Colonic mucosa (tissue), 4 donors: ENCODE results near the gene USH1C. TPM values are rescaled to one million over a fixed set of nuclear protein-coding genes. Genes with fewer than 3 reads are reported as not detected.

Experiments used
- DNase-seq: peaks from one replicate; pipeline ENCODE4 v3.0.0-alpha.2; 2020
- H3K27ac ChIP-seq: fragments of 200-600 bp; one replicate; pipeline ENCODE4 v1.8.0; 2021
- H3K27me3 ChIP-seq: fragments of 200-600 bp; one replicate; pipeline ENCODE4 v1.8.0; 2021
- H3K36me3 ChIP-seq: fragments of 200-600 bp; one replicate; pipeline ENCODE4 v1.8.0; 2021
- H3K4me1 ChIP-seq: fragments of 200-600 bp; one replicate; pipeline ENCODE4 v1.8.0; 2021; ENCODE audit warnings: mild to moderate bottlenecking
- H3K4me3 ChIP-seq: fragments of 200-600 bp; one replicate; pipeline ENCODE4 v1.8.0; 2021
- H3K9ac ChIP-seq, 2 donors: one replicate each; pipeline ENCODE4 v1.7.0; 2013; ENCODE audit warnings: control low read depth in 2 of 2, low read depth in 2 of 2, low read length in 2 of 2
- H3K9me3 ChIP-seq: fragments of 200-600 bp; one replicate; pipeline ENCODE4 v1.8.0; 2021
- CTCF ChIP-seq: fragments of 200-600 bp; IDR thresholded peaks from one replicate; pipeline ENCODE4 v1.8.0; 2022; ENCODE audit warnings: antibody characterized with exemption, mild to moderate bottlenecking
- intact Hi-C: fragments of 100-400 bp; cut with DNase I; formaldehyde crosslinking; loops from one replicate; pipeline ENCODE4 v1.14.1; 2022
- total RNA-seq, 2 donors: library from RNA; stranded (reverse); fragmentation: NEBNext Ultra II Directional in 1 of 2; extraction: Animal tissue kit (Norgen Biotek cat#: 25700) in 1 of 2; gene quantifications; one replicate each; pipeline ENCODE4 v1.2.1, GENCODE V29; 2021
- donor health status: healthy.
- donor health status: DM: no; HTN: no; CAD: no.
- donor health status: DM: no; HTN: no; CAD: no.

The USH1C gene
- total RNA-seq, 2 donors from 2014 or later, result 143 to 161 TPM

DNA sequence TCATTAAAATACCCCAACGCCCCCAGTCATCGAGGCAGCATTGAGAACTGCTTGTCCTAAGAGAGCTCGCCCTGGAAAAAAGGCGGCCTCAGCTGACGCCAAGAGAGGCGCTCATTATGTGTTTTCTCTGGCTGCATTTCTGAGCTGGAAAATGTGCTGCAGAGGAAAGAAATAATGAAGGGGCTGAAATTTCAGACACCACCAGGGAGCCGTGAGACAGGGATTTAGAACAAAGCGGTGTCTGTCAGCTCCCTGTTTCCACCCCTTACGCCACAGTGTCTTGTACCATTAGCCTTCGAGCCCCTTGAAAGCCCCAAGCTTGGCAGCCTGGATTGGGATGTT lies 14.4 kb downstream of the USH1C start:
- Histone ChIP-seq H3K9me3 (no peaks in the 10 kb centered on the region), H3K4me3 (no peak overlapping the region), H3K9ac (no peak overlapping the region), H3K4me1 (no peaks in the 10 kb centered on the region), H3K36me3 (no peaks in the 10 kb centered on the region), H3K27ac (no peak overlapping the region), H3K27me3 (no peaks in the 10 kb centered on the region)
- no peak for DNase-seq
- intact Hi-C loops, result no loop called here
- no peak for TF ChIP-seq CTCF

- Histone ChIP-seq H3K27ac (no peak overlapping the region), H3K4me1 (no peaks in the 10 kb centered on the region), H3K36me3 (no peaks in the 10 kb centered on the region), H3K9me3 (no peaks in the 10 kb centered on the region), H3K9ac (no peak overlapping the region), H3K4me3 (no peak overlapping the region), H3K27me3 (no peaks in the 10 kb centered on the region)
- intact Hi-C loops, result no loop called here
- no peak for TF ChIP-seq CTCF
- DNase-seq, result no peak
Observed at GRCh38 chr11:17528906-17529843, 15.0 kb downstream of the USH1C start.

GRCh38 chr11:17528181-17528691 lies 16.0 kb downstream of the USH1C start:
- intact Hi-C loops, result no loop called here
- Histone ChIP-seq H3K36me3 (no peaks in the 10 kb centered on the region), H3K27ac (no peak overlapping the region), H3K27me3 (no peaks in the 10 kb centered on the region), H3K9ac (no peak overlapping the region), H3K4me1 (no peaks in the 10 kb centered on the region), H3K9me3 (no peaks in the 10 kb centered on the region), H3K4me3 (no peak overlapping the region)
- peak; percentile 51 for TF ChIP-seq CTCF
- peak; percentile 48 for DNase-seq

GRCh38 chr11:17527628-17527995 lies 16.6 kb downstream of the USH1C start:
- Histone ChIP-seq H3K36me3 (no peaks in the 10 kb centered on the region), H3K27ac (no peak overlapping the region), H3K9ac (no peak overlapping the region), H3K27me3 (no peaks in the 10 kb centered on the region), H3K4me3 (no peak overlapping the region), H3K4me1 (no peaks in the 10 kb centered on the region), H3K9me3 (no peaks in the 10 kb centered on the region)
- intact Hi-C loops, result no loop called here
- TF ChIP-seq CTCF, result no peak
- no peak for DNase-seq

DNA sequence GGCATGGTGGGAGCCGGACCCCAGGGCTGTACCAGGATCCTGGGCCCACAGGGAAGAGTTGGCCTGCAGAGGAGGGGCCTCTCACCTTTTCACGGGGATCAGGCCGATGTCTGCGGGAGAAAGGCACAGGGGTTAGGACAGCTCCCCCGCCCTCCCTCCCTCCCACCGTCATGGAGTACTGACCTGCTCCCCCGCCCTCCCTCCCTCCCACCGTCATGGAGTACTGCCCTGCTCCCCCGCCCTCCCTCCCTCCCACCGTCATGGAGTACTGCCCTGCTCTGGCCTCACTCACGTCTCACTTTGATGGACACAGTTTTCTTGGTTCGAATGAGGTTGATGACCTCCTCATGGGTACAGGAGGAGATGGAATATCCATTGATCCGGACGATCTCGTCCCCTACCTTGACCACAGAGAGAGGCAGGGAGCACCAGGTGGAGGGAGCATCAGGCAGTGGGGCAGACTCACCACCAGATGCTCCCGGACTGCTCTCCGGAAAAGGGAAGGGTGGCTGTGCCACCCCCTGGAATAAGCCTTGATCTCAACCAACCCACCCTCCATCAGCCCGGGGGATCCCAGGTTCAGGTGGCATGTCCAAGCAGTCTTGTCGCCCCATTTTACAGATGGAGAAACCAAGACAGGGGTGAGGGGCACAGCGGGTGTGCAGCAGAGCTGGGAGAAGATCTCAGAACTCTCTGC lies 17.1 kb downstream of the USH1C start:
- Histone ChIP-seq H3K4me3 (no peak overlapping the region), H3K36me3 (no peaks in the 10 kb centered on the region), H3K9ac (no peak overlapping the region), H3K9me3 (no peaks in the 10 kb centered on the region), H3K4me1 (no peaks in the 10 kb centered on the region), H3K27me3 (no peaks in the 10 kb centered on the region), H3K27ac (no peak overlapping the region)
- TF ChIP-seq CTCF, result no peak
- intact Hi-C loops, result no loop called here
- DNase-seq, result no peak
